Heart right ventricle (tissue), 16 donors: ENCODE results near the gene IL17REL. TPM values are rescaled to one million over a fixed set of nuclear protein-coding genes. Genes with fewer than 3 reads are reported as not detected.

Experiments
- ATAC-seq, 8 donors: fragments of 200-7000 bp; cut with Tn5 transposase; one replicate each; pipeline ENCODE4 v1.9.1; 2020; ENCODE audit warnings: mild to moderate bottlenecking in 8 of 8, moderate library complexity in 8 of 8, moderate number of reproducible peaks in 1 of 8
- DNase-seq, 2 donors: peaks; one replicate each; pipeline ENCODE4 v3.0.0-alpha.2; 2020
- H3K27ac ChIP-seq, 10 donors: fragments of 200-600 bp; sonication (generic) in 2 of 10; one replicate each; pipeline versions ENCODE4 v1.5.0 to v1.8.0; 2020 to 2022; ENCODE audit warnings: mild to moderate bottlenecking in 3 of 10
- H3K27me3 ChIP-seq, 7 donors: fragments of 200-600 bp; one replicate each; pipeline ENCODE4 v1.8.0; 2021 to 2022; ENCODE audit warnings: mild to moderate bottlenecking in 2 of 7
- H3K36me3 ChIP-seq, 9 donors: fragments of 200-600 bp; sonication (generic) in 1 of 9; one replicate each; pipeline versions ENCODE4 v1.5.0 to v1.8.0; 2020 to 2022; ENCODE audit warnings: mild to moderate bottlenecking in 2 of 9
- H3K4me1 ChIP-seq, 9 donors: fragments of 200-600 bp; sonication (generic) in 1 of 9; one replicate each; pipeline versions ENCODE4 v1.5.0 to v1.8.0; 2020 to 2022; ENCODE audit warnings: mild to moderate bottlenecking in 4 of 9
- H3K4me3 ChIP-seq, 10 donors: fragments of 200-600 bp; sonication (generic) in 2 of 10; one replicate each; pipeline versions ENCODE4 v1.5.0 to v1.8.0; 2020 to 2022; ENCODE audit warnings: mild to moderate bottlenecking in 7 of 10, moderate library complexity in 2 of 10
- H3K9me3 ChIP-seq, 11 donors: fragments of 200-600 bp in 10 of 11; sonication (generic) in 2 of 11; one replicate each; pipeline versions ENCODE4 v1.5.0 to v1.8.0; 2013 to 2022; ENCODE audit warnings: mild to moderate bottlenecking in 2 of 11, control low read depth in 1 of 11, moderate library complexity in 1 of 11
- WGBS, 2 donors: extraction: QIAGEN DNeasy Blood & Tissue Kit; methylation state at CpG; one replicate each; pipeline ENCODE4 v1.1.7; 2013; ENCODE audit warnings: inconsistent platforms in 1 of 2; 5-methylcytosine and 5-hydroxymethylcytosine counted together
- intact Hi-C, 10 donors: fragments of 100-400 bp; cut with DNase I; formaldehyde crosslinking; loops; one replicate each; pipeline versions ENCODE4 v1.11.1 to v1.14.2; 2022
- polyA plus RNA-seq, 2 donors: library from polyadenylated mRNA; stranded (reverse); fragments of 200-250 nt; gene quantifications; one replicate each; pipeline ENCODE4 v1.2.3, GENCODE V29; 2013
- total RNA-seq, 10 donors: library from RNA; stranded (reverse); fragmentation: NEBNext Ultra II Directional in 3 of 10; extraction: Animal tissue kit (Norgen Biotek cat#: 25700) in 3 of 10; gene quantifications; one replicate each; pipeline versions ENCODE4 v1.2.1 to v1.2.4, GENCODE V29; 2021 to 2023
- TF ChIP-seq, protein P1 (sequence below), 9 donors: fragments of 200-600 bp; sonication (generic) in 2 of 9; IDR thresholded peaks; one replicate each; pipeline versions ENCODE4 v1.5.0 to v1.8.0; 2021 to 2022; ENCODE audit warnings: antibody characterized with exemption in 9 of 9, mild to moderate bottlenecking in 5 of 9, moderate library complexity in 1 of 9
- donor health status: Arrhythmogenic right ventricular cardiomyopathy.
- donor health status: ischemic (EF 13 %, LVEDD 7.1; RV severe dilation, severe dysfunction).
- donor health status: healthy with polysubstance abuse.
- donor health status: DM: no; HTN: yes; CAD: no.
- donor health status: DM: no; HTN: no; CAD: no.
- donor health status: ischemic (EF 25% LVEDD 6.9; RV normal size, moderate dysfunction).
- donor health status: ischemic (EF 25% LVEDD 5.7; RV mildly dilated, moderate dysfunction).
- donor health status: healthy.
- donor health status: DM: yes; HTN: yes; CAD: no.
- donor health status: Ischemic cardiomyopathy.
- donor health status: ischemic (EF 35%, LVEDD 5.7; RV mildly dilated, moderate dysfunction).
- donor health status: nonischemic (EF 11% LVEDD 7.7; RV severe dilation, severe dysfunction).
- donor health status: DM: yes; HTN: yes; CAD: no.
- donor health status: PGD.
- donor health status: ischemic (EF 29% LVEDD 5.4; RV normal size, mild dysfunction).
- donor health status: nonischemic (EF 23%, LVEDD 6.1; RV moderate dilation, normal function).

Gene IL17REL
- total and polyA plus RNA-seq, 12 donors = 0.11 TPM; not detected in 11

DNA sequence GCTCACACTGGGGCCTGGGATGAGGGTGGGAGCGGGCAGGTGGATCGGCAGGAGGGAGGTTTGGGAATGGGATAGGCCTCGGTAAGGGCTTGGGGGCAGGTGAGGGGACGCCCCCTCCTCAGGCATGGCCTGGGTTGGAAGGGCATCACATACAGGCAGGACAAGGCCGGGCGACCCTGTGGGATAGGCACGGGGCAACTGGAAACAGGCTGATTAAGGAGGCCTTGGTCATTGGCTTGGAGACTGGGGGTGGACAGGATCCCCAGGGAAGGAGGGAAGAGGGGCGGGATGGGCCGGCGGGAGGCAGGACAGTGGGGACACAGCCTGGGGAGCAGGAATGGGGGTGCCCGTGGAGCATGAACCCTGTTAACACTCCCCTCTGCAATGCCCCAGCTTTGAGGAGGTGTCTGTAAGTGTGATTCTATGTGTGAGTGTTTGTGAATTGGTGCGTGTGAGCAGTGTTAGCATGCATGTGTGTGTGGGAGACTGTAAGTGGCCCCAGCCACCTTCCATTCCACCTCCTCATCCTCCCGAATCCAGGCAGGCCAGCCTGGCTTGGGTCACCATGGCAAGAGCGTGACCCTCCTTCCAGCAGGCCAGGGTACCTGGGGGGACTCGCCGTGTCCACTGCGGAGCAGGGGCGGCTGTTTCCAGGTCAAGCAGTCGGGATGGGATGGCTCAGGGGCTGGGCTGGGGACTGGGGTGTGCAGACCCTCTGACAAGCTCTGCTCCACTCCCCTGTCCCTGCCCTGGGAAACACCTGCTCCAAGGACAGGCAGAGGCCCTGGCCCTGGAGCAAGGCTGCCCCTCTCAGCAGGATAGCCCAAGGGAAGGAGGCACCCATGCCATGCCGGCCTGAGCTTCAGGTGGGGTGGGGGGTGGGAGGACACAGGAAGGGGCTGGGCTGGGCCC, 55.4 kb downstream of the IL17REL start:
- H3K9me3 ChIP-seq = no peaks in the 10 kb centered on the region
- peaks cover 33 to 58% (median 49%) of the 10 kb centered on the region in 9 donors for H3K4me1 ChIP-seq
- TF ChIP-seq, protein P1, sequence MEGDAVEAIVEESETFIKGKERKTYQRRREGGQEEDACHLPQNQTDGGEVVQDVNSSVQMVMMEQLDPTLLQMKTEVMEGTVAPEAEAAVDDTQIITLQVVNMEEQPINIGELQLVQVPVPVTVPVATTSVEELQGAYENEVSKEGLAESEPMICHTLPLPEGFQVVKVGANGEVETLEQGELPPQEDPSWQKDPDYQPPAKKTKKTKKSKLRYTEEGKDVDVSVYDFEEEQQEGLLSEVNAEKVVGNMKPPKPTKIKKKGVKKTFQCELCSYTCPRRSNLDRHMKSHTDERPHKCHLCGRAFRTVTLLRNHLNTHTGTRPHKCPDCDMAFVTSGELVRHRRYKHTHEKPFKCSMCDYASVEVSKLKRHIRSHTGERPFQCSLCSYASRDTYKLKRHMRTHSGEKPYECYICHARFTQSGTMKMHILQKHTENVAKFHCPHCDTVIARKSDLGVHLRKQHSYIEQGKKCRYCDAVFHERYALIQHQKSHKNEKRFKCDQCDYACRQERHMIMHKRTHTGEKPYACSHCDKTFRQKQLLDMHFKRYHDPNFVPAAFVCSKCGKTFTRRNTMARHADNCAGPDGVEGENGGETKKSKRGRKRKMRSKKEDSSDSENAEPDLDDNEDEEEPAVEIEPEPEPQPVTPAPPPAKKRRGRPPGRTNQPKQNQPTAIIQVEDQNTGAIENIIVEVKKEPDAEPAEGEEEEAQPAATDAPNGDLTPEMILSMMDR (IDR thresholded peaks at IDR 0.05) = no peak
- H3K4me3 ChIP-seq = no peak overlapping the region
- intact Hi-C loops = no loop called here
- no peaks in the 10 kb centered on the region for H3K27me3 ChIP-seq
- DNase-seq (peak in 1 of 2 donors; percentile 8), ATAC-seq (no peak)
- no peak overlapping the region for H3K27ac ChIP-seq
- peaks cover 0 to 10% (median 0%) of the 10 kb centered on the region in 9 donors for H3K36me3 ChIP-seq
- 92 to 94% methylated on average over 20 of the region's 20 CpGs for WGBS, 2 donors

DNA sequence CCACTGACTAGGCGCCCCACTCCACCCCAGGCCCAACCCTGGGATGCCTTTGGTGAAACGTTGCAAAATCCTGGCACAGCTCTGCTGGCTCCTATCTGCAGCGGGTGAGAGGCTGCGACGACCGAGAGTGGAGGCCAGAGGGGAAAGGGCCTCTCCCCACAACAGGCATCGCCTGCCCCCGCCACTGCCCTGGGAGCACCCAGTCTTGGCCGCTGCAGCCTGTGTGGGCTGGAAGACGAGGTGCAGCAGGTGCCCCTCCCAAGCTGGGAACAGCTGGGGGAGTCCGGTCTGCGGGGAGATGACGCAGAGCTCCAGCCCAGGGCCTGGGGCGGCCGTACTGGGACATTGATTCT, 56.2 kb downstream of the IL17REL start:
- Histone ChIP-seq H3K27me3 (no peaks in the 10 kb centered on the region), H3K4me3 (no peak overlapping the region), H3K9me3 (no peaks in the 10 kb centered on the region), H3K27ac (peak overlapping the region in 2 of 10 donors; percentile 20 to 45), H3K36me3 (peaks cover 0 to 3% (median 0%) of the 10 kb centered on the region in 9 donors), H3K4me1 (peaks cover 31 to 61% (median 49%) of the 10 kb centered on the region in 9 donors)
- intact Hi-C loops = no loop called here
- ATAC-seq (no peak), DNase-seq (peak in 1 of 2 donors; percentile 20)
- WGBS, 2 donors = 78 to 83% methylated on average over 15 of the region's 15 CpGs
- TF ChIP-seq, protein P1 (IDR thresholded peaks at IDR 0.05) = no peak

DNA sequence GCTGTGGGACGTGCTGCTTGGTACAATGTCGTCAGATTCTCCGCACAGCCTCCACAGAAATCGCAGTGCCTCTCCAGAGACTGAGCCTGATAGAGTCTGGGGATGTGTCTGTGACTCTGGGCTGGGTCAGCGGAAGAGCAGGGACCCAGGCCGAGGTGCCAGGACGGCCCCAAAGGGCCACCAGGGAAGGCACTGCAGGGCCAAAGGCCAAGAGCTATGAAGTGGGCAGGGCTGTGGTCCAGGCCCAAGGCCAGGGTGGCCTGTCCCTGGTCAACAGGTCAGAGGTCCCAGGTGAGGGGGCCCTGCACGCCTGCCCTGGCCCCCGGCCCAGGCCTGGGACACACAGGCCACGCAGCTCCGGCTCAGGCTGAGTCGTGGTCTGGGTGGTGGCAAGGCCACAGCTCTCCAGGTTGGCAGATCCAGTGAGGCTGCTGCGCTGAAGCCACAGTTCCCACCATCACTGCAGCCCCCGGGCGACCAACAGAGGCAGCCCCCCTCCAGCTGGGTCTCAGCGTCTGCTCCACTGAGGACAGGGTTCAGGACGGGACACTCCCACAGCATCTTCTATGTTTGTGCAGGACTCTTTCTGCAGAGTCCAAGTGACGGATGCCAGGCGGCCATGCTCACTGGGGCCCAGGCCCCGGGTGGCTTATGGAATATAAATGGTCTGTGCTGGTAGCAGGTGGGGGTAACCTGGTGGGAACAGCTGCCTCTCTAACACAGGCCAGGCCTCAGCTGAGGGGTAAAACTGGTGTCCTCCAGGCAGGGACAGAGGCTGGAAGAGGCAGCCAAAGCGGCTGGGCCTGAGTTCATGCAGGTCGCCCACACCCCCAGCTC, 56.8 kb downstream of the IL17REL start:
- Histone ChIP-seq H3K36me3 (no peaks in the 10 kb centered on the region), H3K4me3 (no peak overlapping the region), H3K4me1 (peaks cover 31 to 61% (median 49%) of the 10 kb centered on the region in 9 donors), H3K27me3 (no peaks in the 10 kb centered on the region), H3K9me3 (no peaks in the 10 kb centered on the region), H3K27ac (peak overlapping the region in 8 of 10 donors; percentile 53 to 93 (median 88))
- peak in 1 of 2 donors; percentile 13 for DNase-seq
- no peak for ATAC-seq
- intact Hi-C loops = no loop called here
- 94 to 96% methylated on average over 22 of the region's 22 CpGs for WGBS, 2 donors
- TF ChIP-seq, protein P1 (IDR thresholded peaks at IDR 0.05) = no peak

DNA sequence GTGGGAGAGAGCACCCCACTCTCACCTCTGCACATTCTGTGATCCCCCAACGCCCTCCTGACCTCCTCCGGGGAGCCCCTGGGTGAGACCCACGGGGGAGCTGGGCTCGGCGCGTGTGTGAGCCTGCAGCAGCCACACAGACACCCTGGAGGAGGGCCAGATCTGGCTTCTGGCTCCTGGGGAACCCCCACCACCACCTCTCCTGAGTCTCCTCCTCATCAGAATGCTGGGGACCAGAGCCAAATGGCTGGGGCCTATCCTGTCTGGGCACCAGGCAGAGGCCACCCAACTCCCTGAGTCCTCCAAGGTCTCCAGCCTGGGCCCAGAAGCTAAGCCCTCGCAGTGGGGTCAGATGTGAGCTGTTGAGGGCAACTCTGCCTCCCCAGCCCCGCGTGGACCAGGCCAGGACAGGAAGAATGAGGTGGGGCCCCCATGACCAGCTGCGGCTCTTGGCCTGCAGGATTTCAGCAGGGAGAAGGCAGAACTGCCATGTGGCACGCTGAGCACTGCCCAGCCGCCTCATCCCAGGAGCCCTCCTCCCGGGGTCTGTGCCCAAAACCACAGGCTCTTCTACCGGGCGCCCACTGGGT, 57.5 kb downstream of the IL17REL start:
- ATAC-seq = peak in 4 of 8 donors; percentile 0 to 9 (median 6)

More for the DNA sequence above, 57.5 kb downstream of the IL17REL start:
- Histone ChIP-seq H3K4me3 (no peak overlapping the region), H3K4me1 (peaks cover 31 to 61% (median 49%) of the 10 kb centered on the region in 9 donors), H3K9me3 (no peaks in the 10 kb centered on the region), H3K27ac (peak overlapping the region in 9 of 10 donors; percentile 53 to 93 (median 87)), H3K27me3 (no peaks in the 10 kb centered on the region), H3K36me3 (no peaks in the 10 kb centered on the region)
- 63 to 66% methylated on average over 15 of the region's 15 CpGs for WGBS, 2 donors
- TF ChIP-seq, protein P1 (IDR thresholded peaks at IDR 0.05) = no peak
- DNase-seq = peak in 1 of 2 donors; percentile 30
- intact Hi-C loops = no loop called here
